Epithelial cell of esophagus (primary cell): Measurements from ENCODE around the gene WDR46.

ENCODE experiments used
- DNase-seq: peaks from one replicate; pipeline ENCODE4 v3.0.0; 2010; ENCODE audit warnings: low read depth
- H3K4me3 ChIP-seq: 2 replicates; pipeline ENCODE4 v1.5.1; 2011; ENCODE audit warnings: mild to moderate bottlenecking, low read length, control low read depth
- CTCF ChIP-seq: IDR thresholded peaks from 2 replicates; pipeline ENCODE4 v1.5.1; 2011; ENCODE audit warnings: low read depth, mild to moderate bottlenecking, low read length, control low read depth, inconsistent platforms; ENCODE audit not compliant: insufficient read depth; ENCODE audit errors: missing control alignments

Gene WDR46, protein sequence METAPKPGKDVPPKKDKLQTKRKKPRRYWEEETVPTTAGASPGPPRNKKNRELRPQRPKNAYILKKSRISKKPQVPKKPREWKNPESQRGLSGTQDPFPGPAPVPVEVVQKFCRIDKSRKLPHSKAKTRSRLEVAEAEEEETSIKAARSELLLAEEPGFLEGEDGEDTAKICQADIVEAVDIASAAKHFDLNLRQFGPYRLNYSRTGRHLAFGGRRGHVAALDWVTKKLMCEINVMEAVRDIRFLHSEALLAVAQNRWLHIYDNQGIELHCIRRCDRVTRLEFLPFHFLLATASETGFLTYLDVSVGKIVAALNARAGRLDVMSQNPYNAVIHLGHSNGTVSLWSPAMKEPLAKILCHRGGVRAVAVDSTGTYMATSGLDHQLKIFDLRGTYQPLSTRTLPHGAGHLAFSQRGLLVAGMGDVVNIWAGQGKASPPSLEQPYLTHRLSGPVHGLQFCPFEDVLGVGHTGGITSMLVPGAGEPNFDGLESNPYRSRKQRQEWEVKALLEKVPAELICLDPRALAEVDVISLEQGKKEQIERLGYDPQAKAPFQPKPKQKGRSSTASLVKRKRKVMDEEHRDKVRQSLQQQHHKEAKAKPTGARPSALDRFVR

DNA sequence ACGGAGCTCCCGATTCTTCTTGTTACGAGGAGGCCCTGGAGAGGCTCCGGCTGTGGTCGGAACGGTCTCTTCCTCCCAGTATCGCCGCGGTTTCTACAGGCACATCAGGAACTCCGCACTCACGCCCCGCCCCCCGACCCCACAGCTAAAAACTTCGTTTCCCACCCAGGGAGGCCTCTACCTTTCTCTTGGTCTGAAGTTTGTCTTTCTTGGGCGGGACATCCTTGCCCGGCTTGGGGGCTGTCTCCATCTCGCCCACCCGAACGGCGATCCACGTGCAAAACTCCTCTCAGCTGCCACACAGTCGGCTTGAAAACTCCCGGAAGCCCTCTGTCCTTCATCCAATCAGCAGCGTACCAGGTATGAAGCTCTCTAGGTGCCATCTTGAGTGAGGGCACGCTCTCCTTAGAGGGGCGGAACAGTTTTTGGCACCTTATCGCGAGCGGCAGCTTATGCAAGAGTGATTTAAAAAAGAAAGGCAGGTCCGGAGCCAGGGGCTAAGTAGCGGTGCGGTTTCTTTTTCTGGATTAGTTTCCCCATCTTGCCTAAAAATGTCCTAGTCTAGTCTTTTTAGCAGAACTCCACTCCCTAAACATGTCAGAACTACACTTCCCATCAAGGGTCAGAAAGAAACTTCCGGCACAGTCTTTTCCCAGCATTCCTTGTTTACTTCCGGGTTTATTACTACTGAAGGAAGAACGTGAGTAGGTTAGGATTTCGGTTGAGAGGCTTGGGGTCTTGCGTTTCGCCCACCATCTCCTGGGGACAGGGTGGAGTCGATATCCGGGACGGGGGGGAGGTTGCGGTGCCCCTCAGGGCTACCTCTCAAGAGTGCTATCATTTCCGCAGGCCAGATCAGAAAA, at the start of gene WDR46, which contains the start of gene PFDN6:
Gene WDR46 (minus strand): TSS at position 319 of the 863 bp plus-strand sequence. CDS start 69 bp downstream, at position 250.
Gene PFDN6 (plus strand): TSS at position 681 of the 863 bp plus-strand sequence. CDS start 256 bp downstream, outside the sequence.
- H3K4me3 ChIP-seq = peak within 1 kb of the TSS; percentile 97
- TF ChIP-seq CTCF = no peak
- peak; percentile 91 for DNase-seq

- TF ChIP-seq CTCF = no peak
Observed at GRCh38 chr6:33336495-33336894, 47.5 kb upstream of the WDR46 start.

GRCh38 chr6:33335916-33336315, 46.9 kb upstream of the WDR46 start:
- DNase-seq = no peak
- no peak overlapping the region for H3K4me3 ChIP-seq
- TF ChIP-seq CTCF = no peak

More at GRCh38 chr6:33336495-33336894, 47.5 kb upstream of the WDR46 start:
- DNase-seq = no peak
- no peak overlapping the region for H3K4me3 ChIP-seq

DNA sequence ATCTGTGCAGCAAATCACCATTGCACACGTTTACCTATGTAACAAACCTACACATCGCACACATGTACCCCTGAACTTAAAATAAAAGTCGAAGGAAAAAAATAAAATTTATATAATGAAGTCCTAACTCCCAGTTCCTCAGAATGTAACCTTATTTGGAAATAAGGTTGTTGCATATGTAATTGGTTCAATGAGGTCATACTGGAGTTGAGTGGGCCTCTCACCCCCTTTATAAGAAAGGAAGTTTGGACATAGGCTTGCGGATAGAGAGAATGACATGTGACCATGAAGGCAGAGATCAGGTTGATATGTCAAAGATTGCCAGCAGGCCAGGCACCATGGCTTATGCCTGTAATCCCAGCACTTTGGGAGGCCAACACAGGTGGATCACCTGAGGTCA, 44.6 kb upstream of the WDR46 start:
- H3K4me3 ChIP-seq = no peak overlapping the region
- no peak for TF ChIP-seq CTCF

GRCh38 chr6:33330736-33331135, 41.7 kb upstream of the WDR46 start:
- TF ChIP-seq CTCF = no peak
- H3K4me3 ChIP-seq = no peak overlapping the region
- no peak for DNase-seq

More for the DNA sequence above, 44.6 kb upstream of the WDR46 start:
- no peak for DNase-seq

- peak; percentile 20 for DNase-seq
- no peak for TF ChIP-seq CTCF
- H3K4me3 ChIP-seq = no peak overlapping the region
Observed at GRCh38 chr6:33329058-33329457, 40.0 kb upstream of the WDR46 start.
